Endothelial cell of umbilical vein (primary cell): ENCODE data around the gene TDP1.

Experiments
- CTCF ChIP-seq, 2 donors: IDR thresholded peaks; 1 replicate in 1 of 2; 2 replicates in 1 of 2; pipeline ENCODE4 v1.5.1; 2011; ENCODE audit warnings: low read length in 2 of 2, mild to moderate bottlenecking in 2 of 2, moderate library complexity in 2 of 2, control low read depth in 1 of 2, inconsistent platforms in 1 of 2, low read depth in 1 of 2; ENCODE audit not compliant: insufficient read depth in 1 of 2; ENCODE audit errors: extremely low read depth in 1 of 2
- EZH2 ChIP-seq: IDR thresholded peaks from 2 replicates; pipeline ENCODE4 v1.6.1; 2012; ENCODE audit warnings: borderline replicate concordance, low read depth, mild to moderate bottlenecking, moderate library complexity, low read length, inconsistent platforms; ENCODE audit not compliant: severe bottlenecking
- FOS ChIP-seq: IDR thresholded peaks from 2 replicates; pipeline ENCODE4 v1.6.1; 2011; ENCODE audit warnings: mild to moderate bottlenecking, low read length, moderate library complexity, borderline replicate concordance; ENCODE audit not compliant: insufficient read depth
- MAX ChIP-seq: IDR thresholded peaks from 2 replicates; pipeline ENCODE4 v1.6.1; 2011; ENCODE audit not compliant: insufficient read depth, insufficient read length
- MYC ChIP-seq: IDR thresholded peaks from one replicate; pipeline ENCODE4 v1.6.1; 2011; ENCODE audit warnings: mild to moderate bottlenecking, low read depth, low read length
- POLR2A ChIP-seq: IDR thresholded peaks from 2 replicates; pipeline ENCODE4 v1.6.1; 2012; ENCODE audit warnings: low read depth, mild to moderate bottlenecking, control low read depth, low read length

- TF ChIP-seq CTCF (IDR thresholded peaks at IDR 0.05; ENCODE audit: extremely low read depth in 1 of 2, insufficient read depth in 1 of 2, low read depth in 1 of 2, low read length in 2 of 2) (no peak), MYC (no peak), FOS (no peak), POLR2A (no peak), EZH2 (no peak), MAX (no peak)
Observed at GRCh38 chr14:90058876-90059458, 103.2 kb downstream of the TDP1 start.
